ENCODE measurements around the gene PKM.

PKM gene

DNA sequence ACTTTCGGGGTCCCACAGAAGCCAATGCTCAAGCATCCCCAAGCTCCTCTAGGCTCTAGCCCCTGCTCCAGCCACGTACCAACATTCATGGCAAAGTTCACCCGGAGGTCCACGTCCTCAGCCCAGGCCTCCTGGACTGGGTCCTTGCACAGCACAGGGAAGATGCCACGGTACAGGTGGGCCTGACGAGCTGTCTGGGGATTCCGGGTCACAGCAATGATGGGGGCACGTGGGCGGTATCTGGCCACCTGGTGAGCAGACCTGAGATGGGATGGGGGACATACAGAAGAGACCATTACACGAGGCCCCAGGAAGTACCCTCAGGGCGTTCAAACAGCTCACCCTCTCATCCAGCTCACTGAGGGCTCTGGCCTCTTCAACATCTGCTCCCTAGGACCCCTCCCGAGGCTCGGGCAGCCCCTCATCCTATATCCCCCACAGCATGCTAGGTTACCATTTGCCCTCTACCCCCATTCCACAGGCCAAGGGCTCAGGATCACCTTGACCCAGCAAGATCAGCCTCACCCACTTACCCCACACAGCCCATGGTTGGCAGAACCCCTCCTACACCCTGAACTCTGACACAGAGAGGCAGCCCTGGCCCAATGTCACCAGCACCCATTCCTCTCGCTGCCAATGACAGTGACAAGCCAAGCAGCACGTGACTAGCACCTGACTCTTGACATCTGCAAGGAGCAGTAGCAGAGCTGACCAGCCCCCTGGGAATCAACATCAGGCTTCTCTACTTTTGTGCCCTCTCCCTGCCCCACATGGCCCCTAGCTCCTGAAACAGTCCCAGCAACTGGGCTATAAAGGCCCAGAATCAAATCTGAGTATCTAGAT is 30.4 kb downstream of the PKM start:
- DNase-seq (ENCODE audit: low read depth, low spot score): no peak

- no peak for DNase-seq (ENCODE audit: low read depth, low spot score)
Measured at GRCh38 chr15:72199721-72200212, 31.2 kb downstream of the PKM start.

- DNase-seq (ENCODE audit: low read depth, low spot score): no peak
Measured at GRCh38 chr15:72199205-72199515, 31.8 kb downstream of the PKM start.

DNA sequence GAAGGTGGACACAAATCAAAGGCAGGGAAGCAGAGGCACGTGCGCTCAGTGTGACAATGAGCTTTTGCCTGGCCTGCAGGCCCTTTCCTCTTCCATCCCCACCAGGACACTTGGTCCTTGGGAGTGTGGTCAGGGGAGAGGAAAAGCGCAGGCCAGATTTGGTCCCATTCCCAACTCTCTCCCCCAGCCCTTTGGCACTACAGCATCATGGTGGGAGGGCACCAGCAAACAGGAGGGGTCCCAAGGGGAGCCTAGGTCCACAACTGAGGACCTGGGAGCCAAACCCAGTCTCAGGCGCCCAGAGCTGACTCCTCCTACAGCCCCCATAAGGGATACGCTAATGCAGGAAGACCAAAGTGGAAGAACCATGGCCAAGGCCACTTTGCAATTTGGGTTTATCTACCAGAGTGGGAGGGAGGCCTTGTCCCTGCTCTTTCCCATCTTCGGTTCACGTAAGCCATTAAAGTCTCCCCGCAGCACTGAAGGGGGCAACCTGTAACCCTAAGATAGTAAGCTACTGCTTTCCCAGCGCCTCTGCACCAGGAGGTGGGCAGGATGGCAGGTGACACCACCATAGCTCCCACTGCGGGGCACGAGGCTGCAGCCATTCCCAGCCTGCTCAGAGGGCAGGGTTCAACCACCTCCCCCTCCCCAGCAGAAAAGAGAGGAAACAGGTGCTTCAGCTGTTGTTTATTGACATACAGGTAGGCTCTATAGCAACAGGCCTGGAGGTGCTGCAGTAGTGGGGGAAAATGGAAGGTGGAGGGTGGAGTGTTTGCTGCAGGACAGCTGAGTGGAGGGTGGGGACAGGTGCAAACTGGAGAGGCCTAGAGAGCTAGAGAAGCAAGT is 32.4 kb downstream of the PKM start:
- DNase-seq (ENCODE audit: low read depth, low spot score): no peak

DNA sequence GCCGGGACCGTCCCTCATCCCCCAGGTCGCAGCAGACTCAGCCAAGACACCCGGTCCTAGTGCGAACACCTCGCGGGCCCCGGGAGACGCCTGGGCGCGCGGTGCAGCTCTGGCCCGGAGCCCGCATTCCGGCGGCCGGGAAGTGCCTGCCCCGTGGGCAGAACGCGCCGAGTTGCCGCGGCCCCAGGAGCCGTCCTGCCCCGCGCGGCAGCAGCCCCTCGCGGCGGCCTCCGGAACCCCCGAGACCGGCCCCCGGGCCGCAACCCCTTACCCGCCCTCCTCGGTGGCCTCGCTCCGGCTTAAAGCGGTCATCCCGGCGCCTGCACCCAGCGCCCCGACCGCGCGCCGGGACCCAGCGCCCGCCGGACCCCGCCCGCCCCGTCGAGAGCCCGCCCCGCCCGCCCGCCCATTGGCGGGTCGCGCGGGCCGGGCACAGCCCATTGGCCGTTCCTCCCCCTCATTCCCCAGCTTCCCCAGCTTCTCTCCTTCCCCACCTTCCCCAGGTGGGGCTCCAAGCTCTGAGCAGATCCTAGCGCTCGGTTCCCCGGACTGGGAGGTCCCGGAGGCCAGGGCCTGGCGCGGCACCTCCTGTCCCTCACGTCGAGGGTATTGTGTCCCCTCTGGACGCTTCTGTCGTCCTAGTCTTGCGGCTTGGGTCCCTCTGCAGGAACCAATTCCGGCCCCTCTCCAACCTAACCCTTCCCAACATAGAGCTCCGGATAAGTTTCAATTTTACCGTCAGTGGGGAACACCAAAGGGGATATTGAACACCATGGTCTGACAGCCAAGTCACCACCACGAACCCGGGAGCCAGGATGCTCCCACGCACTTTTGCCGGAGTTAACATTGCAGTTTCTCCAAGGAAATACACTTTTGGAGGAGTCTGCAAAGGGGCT is 33.3 kb downstream of the PKM start, which contains the start of gene GRAMD2A:
Gene GRAMD2A, minus strand, starts transcription at position 328 of the 896 bp plus-strand sequence.
- no peak for DNase-seq (ENCODE audit: low read depth, low spot score)

DNA sequence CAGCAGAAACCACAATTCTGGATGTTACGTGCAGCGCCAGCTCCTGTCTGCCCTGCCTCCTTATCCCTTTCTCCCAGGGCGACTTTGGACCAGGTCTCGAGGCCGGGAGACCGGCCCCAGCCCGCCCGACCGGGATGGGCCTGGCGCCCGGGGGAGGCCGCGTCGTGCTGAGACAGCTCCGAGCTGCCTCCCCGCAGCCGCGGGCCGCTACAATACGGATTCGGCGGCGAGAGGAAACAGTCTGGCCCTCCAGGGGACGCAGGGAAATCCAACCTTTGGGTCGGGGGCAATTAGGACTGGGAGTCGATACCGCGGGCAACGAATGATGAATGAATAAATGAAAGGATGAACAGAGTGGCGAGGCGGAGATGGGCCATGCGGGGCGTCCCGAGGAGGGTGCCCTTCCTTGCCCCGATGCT is 33.9 kb downstream of the PKM start:
- DNase-seq (ENCODE audit: low read depth, low spot score): no peak

DNA sequence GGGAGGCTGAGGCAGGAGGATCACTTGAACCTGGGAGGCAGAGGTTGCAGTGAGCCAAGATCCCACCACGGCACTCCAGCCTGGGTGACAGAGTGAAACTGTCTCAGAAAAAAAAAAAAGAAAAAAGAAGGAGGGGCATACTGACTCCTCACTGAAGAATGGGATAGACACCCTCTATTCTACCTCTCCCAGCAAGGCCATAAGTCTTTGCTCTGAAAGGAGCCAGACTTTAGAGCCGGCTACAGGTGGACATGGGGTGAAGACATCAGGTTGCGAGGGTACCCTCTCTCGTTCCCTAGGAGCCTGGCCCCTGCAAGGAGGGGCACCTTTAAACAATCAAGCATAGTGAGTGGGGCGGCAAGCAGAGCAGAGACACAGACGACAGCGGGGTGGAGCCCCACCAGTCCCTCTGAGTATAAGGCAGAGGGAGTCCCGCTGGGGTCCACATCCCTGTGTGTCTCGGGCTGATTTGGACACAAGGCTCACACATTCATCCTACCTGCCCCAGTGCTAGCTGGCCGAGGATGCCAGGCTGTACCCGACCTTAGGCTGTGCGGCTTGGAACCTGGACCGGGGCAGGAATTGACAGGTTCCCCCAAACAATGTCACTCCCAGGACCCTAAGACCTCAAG is 34.5 kb downstream of the PKM start:
- no peak for DNase-seq (ENCODE audit: low read depth, low spot score)

DNA sequence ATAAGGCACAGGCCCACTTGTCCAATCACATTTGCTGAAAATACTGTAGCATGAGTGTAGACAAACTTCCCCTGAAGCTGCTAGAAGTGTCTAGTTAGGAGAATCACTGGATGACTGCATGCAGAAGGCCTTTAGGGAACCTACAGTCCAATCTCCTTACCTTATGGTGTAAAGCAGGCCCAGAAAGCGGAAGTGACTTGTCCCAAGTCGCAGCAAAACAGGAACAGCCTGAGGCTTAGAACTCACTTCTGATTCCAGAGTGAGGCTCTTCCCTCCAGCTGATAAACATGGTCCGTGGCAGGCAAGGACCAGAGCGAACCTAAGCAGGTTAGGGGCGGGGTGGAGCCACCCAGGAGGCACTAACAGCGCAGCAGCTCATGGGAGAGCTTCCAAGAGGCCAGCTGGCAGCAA is 35.9 kb downstream of the PKM start:
- no peak for DNase-seq (ENCODE audit: low read depth, low spot score)

DNA sequence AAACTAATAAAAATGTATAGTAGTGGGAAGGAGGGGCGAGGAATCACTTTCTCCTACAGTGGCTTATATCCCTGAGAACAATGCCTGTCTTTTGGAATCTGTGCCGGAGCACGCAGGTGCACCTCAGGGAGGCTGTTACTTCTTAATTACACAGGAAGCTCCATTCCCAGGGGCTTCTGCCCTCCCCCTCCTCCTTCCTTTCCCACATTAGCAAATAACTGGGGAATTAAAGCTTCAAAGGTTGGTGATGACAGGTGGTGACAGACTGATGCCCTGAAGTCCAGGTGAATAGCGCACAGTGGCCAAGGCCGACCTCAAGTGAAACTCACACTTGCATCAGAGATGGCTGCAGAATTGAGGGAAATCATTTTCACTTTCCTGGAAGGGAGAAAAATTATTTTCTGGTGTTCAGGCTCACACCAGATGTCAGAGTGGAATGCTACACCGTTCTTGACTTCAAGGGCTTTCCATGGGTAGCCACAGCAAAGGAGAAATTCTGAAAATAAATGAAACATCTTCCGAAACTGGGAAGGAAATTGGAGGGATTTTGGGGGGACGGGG is 37.1 kb downstream of the PKM start:
- no peak for DNase-seq (ENCODE audit: low read depth, low spot score)

- no peak for DNase-seq (ENCODE audit: low read depth, low spot score)
Measured at GRCh38 chr15:72192416-72192815, 38.6 kb downstream of the PKM start.

GRCh38 chr15:72189250-72189902 is 41.6 kb downstream of the PKM start:
- no peak for DNase-seq (ENCODE audit: low read depth, low spot score)

- no peak for DNase-seq (ENCODE audit: low read depth, low spot score)
Measured at GRCh38 chr15:72184165-72184811, 46.7 kb downstream of the PKM start.

DNA sequence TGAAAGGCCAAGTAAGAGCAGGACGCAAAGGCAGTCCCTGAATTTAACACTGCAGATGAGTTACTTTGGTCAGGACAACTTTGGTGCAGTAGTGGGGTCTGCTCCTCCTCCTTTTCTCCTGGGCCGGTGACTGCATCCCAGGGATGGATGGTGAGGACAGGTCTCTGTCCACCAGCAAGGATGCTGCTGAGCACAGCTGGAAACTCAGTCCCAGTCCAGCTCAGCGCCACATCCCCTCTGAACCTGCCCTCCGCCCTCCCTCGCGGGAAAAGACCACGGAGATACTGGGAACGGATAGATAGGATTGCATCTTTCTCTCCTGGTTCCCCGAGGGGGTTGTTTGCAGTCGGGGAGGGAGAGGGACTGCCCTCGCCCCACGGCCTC is 47.2 kb downstream of the PKM start:
- no peak for DNase-seq (ENCODE audit: low read depth, low spot score)

DNA sequence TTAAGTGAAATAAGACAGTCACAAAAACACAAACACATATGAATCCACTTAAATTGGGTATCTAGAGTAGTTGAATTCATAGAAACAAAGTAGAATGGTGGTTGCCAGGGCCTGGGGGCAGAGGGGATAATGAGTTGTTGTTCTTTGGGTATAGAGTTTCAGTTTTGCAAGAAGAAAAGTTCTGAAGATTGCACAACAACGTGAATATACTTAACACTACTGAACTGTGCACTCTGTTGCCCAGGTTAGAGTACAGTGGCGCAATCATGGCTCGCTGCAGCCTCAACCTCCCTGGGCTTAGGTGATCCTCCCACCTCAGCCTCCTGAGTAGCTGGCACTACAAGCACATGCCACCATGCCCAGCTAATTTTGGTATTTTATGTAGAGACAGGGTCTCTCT is 48.3 kb downstream of the PKM start:
- no peak for DNase-seq (ENCODE audit: low read depth, low spot score)

DNA sequence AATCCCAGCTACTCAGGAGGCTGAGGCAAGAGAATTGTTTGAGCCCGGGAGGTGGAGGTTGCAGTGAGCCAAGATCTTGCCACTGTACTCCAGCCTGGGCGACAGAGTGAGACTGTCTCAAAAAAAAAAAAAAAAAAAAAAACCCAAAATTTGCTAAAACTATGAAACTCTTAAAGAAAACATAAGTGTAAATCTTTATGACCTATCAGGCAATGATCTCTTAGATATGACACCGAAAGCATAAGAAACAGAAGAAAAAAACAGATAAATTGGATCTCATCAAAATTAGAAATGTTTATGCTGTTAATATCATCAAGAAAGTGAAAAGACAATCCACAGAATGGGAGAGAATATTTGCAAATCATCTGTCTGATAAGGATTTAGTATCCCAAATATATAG is 48.7 kb downstream of the PKM start:
- no peak for DNase-seq (ENCODE audit: low read depth, low spot score)

GRCh38 chr15:72180761-72181324 is 50.1 kb downstream of the PKM start:
- no peak for DNase-seq (ENCODE audit: low read depth, low spot score)

DNA sequence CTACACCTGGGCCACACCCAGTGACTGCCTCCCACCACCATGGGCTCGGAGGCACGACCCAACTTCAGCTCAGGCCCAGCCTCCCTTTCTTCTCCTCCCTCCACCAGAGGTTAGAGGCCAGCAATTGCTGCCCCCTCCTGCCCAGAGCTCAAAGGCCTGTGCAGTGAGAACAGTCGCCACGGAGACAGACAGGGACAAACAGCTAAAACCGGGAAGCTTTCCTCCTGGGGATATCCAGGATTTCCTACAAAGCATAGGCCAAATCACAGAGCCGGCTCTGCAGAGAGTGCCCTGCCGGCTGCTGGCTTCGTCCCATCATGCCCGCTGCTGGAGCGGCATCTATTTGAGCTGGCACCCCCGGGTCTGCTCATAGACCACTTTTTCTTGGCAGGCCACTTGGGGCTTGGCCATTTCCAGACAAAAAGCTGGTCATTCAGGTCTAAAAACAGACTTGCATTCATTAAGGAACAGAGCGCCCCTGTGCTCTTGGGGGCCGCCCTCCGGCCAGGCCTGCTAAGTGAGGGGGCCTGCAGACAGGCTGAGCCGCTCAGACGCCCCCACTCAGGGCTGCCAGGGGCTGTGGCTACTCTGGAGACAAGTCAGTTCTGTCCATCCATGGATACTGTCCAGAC is 50.9 kb downstream of the PKM start:
- no peak for DNase-seq (ENCODE audit: low read depth, low spot score)

GRCh38 chr15:72178976-72179585 is 51.9 kb downstream of the PKM start:
- DNase-seq (ENCODE audit: low read depth, low spot score): no peak

DNA sequence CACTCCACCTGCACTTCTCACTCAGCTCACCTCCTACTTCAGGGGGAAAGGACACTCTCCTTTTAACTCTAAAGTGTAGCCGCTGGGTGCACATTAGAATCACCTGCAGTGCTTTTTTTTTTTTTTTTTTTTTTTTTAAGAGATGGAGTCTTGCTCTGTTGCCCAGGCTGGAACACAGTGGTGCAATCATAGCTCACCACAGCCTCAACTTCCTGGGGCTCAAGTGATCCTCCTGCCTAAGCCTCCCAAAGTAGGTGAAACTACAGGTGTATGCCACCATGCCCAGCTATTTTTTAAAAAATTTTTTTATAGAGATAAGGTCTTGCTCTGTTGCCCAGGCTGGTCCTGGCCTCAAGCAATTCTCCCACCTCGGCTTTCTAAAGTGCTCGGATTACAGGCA is 54.2 kb downstream of the PKM start:
- no peak for DNase-seq (ENCODE audit: low read depth, low spot score)
